ENCODE results near the gene TMEM164.

TMEM164 gene

DNA sequence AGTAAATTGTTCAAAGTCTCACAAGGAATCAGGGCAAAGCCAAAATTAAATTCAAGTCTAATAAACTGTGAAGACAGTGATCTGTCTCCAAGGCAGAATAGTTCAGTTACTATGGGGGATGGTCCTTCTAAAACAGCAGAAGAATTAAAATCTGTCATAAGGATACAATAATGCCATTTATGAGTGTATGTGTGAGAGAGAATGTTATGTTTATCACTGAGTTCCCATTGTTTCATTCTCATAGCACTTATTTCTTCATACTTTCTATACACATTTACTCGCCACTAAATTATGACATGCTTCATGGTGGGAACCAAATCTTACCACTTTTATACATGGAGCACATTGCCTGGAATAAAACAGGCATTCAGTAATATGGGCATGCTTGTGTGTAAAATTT lies 212.5 kb downstream of the TMEM164 start:
- DNase-seq: no peak

DNA sequence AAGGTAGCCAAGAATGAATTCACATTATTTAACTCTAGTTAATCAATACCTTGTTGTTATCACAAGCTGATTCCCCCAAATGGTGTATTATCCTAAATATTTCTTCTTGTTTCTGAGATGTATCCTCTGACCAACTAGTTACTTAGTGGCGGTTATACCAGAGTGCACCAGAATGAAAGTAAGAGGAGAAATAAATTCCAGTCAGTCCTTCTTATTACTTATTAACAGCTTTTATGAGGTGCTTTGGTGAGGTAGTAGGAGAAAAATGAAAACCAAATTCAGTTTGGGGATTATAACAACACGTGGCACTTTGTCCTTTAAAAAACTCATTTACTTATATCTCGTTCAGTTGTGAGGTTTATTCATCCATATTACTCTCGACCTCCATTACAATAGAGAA lies 213.1 kb downstream of the TMEM164 start:
- no peak for DNase-seq

DNA sequence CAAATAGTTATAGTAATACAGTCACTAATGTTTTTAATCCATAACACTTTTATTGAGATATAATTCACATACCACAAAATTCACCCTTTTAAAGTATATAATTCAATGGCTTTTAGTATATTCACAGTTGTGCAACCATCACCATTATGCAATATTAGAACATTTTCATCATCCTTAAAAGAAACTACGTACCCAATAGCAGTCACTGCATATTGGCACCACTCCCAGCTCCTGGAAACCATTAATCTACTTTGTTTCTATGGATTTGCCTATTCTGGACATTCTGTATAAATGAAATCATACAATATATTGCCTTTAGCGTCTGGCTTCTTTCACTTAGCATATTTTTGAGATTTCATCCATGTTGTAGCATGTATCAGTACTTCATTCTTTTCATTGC lies 215.7 kb downstream of the TMEM164 start:
- DNase-seq: no peak

DNA sequence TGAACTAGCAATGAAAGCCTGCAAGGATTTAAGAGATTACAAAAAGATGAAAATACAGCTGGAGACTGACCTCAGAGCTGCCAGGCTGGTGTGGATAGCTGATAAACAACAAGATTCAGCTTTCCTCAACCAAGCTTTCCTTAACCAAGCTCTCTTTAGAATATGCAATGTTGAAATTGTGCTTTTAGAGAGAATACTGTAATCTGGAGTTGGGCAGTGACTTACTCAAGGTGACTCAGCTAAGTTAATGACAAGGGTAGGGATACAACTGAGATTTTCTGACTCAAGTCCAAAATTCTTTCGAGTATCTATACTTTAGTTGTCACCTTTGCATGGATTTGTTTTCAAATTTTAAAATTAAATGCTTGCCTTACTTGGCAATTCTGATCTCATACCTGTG lies 217.0 kb downstream of the TMEM164 start:
- DNase-seq: no peak

DNA sequence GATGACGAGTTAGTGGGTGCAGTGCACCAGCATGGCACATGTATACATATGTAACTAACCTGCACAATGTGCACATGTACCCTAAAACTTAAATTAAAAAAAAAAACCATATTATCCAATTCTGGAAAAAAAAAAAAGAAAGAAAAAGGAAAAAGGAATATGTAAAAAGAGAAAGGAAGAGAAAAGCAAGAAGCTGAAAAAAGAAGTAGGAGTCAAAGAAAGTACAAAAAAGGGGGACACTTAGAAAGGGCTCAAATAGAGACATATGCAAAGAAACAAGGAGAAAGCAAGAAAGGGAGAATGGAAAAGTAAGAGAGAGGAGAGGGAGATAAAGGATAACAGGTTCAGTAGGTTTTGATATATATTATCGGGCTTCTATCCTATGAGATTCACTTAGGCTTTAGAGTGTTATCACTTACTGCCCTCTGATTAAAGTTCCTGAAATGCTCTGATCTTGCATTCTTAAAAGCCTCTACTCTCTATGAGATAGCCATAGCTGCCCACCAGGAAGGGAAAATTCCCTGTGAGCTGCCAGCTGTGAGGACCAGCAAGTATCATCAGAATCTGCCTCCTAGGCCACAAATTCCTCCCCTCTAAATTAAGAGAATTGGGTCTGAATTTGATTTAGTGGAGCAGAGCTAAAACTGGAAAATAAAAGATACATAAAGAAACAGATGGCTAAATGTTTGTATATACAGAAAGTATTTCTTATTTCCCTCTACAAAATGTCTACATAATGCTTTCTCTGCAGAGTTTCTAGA lies 219.8 kb downstream of the TMEM164 start:
- DNase-seq: no peak

DNA sequence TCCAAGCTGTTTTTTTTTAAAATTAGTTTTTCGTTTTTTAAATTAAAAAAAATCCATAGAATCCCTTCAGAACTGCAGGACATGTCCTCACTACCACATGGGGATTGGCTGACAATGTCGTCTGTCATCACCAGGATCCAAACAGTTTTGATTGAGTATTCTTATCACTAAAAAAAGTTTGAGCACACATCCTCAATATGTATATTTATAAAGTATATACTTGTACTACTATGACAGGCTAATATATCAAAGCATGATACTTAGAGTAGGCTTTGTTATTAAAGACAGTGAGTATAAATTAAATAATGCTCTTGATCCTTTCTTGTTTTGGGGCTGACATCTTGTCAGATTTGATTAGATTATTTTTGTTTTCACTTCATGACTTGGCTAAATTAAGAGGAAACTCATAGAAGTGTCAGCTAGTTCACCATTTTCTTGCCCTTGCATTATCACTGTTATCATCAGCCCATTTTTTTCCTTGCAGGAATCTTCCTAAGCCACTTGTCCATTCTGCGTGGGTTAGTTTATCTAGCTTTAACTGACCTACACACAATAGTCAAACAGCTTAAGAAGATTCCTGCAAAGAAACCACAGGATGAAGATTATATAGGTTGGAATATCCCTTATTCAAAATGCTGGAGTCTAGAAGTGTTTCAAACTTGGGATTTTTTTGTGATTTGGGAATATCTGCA lies 222.2 kb downstream of the TMEM164 start:
- DNase-seq: no peak

DNA sequence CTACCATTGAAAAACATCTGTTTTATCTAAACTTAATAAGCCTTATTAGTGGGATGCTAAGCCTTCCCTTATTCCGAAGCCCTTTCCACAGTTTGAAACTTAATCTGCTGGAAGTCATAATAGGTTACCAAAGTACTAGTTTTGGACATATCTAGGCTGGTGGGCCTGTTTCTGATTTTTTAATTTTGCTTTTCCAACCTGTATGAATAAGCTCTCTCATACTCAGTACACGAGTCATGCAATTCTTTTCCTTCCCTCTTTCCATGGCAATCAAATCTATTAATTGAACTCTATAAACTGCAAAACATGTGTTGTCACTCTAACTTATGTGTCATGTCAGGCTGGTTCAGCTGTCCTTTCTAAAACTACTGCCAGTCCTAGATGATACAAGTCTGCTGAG lies 224.0 kb downstream of the TMEM164 start:
- no peak for DNase-seq

Data from CD4-positive, alpha-beta T cell treated with Interleukin-1 beta for 1 hour (primary cell).